Measurements from ENCODE around the gene DCLK2.

The DCLK2 gene

DNA sequence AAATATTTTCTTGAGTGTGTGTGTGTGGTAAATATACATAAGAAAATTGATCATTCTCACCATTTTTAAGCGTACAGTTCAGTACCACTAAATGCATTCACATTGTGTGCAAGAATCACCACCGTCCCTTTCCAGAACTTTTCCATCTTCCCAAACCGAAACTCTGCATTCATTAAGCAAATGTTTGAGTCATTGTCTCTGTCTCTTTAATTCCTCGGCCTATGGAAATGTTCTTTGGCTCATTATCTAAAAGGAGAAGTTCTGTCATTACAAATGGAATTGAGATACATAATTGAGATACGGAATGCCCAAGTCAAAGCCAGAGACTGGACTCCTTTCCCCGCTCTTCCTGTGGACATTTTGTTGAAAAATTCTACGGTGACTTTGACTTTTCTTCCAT, 168.9 kb downstream of the DCLK2 start:
- DNase-seq, result no peak

DNA sequence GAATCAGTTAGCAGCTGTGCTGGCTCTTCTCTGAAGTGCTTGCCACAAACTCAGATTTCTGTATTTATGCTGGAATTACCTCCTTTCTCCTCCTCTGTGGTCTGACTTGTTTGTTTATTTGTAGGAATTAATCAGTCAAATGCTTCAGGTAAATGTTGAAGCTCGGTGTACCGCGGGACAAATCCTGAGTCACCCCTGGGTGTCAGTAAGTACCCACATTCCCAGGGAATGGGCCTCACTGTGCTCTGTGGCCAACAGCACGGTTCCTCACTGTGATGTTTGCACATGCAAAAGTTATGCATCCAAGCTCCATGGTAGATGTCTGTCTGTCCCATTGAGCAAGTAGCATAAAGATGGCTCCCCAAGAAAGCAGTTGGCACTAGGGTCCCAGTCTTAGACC, 169.9 kb downstream of the DCLK2 start:
- DNase-seq, result no peak

DNA sequence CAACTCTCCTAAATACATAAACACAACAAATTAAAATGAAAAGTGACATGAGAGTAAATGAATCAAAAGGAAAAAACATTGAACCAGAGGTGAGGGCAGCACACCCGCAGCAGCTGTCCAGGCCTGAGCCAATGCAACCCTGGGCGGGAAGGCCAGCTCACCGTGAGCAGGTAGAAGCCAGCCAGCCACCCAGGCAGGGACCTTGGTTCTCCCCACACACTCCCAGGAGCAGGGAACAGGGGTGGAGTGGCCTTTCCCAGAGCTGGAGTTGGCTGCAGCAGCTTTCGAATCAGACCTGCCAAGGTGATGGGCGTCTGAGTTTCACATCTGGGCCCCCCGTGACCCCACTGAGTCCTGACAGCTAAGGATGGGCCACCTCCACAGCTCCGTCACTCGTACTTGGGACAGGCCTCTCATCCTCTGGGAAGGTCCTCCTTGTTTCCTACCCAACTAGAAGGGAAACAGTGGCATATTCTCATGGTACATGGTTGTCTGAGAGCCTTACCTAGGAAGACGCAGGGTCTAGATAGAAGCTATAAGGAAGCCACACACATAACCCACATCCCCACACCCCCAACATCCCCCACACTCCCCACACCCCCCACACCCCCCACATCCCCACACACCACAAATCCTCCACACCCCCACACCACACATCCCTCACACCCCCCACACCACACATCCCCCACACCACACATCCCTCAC, 172.2 kb downstream of the DCLK2 start:
- no peak for DNase-seq

DNA sequence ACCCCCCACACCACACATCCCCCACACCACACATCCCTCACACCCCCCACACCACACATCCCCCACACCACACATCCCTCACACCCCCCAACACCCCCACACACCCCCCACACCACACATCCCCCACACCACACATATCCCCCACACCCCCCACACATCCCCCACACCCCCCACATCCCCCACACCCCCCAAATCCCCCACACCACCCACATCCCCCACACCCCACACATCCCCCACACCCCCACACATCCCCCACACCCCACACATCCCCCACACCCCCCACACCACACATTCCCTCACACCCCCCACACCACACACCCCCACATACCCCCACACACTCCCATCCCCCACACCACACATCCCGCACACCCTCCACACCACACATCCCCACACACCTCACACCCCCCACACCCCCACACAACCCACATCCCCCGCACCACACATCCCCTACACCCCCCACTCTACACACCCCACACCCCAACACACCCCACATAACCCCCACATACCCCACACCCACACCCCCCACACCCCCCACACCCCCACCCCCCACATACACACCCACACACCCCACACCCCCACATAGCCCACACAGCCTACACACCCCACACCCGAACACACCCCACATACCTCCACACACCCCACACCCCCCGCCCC, 172.9 kb downstream of the DCLK2 start:
- no peak for DNase-seq

DNA sequence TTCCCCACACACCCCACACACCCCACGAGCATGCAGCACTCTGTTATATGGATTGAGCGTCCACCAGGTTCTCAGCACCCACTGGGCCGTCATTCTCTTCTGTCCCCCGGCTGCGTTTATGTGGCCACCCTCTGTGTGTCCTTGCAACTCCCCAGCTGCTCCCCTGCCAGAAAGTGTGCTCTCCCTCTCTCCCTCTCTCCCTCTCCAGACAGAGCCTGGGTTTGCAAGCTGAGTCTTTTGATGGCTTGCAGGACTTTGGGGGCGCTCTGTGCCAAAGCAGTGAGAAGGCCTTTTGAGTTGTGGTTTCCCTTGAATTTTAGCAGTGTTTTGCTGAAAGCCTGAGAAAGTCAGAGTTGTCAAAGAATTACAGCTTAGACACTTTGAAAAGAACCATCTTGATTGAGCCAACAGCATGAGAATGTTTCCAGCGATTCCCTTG, 173.5 kb downstream of the DCLK2 start:
- peak; percentile 58 for DNase-seq

DNA sequence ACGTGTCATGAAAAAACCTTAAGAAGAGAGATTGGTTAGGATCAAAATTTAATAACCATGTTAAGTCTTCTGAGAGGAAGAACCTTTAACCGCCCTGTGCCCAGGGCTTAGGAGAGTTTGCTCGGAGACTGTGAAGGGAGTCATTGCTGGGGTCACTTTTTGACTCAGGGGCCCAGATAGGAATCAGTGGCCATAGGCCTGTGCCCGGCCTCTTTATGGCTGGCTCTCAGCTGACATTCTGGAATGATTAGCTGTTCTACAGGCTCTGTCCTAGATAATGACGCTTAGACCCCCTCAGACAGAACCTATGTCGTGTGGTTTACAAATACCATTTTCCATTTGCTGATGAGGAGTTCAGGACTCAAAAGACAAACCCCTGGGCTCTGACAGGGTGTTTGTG, 174.1 kb downstream of the DCLK2 start:
- no peak for DNase-seq

DNA sequence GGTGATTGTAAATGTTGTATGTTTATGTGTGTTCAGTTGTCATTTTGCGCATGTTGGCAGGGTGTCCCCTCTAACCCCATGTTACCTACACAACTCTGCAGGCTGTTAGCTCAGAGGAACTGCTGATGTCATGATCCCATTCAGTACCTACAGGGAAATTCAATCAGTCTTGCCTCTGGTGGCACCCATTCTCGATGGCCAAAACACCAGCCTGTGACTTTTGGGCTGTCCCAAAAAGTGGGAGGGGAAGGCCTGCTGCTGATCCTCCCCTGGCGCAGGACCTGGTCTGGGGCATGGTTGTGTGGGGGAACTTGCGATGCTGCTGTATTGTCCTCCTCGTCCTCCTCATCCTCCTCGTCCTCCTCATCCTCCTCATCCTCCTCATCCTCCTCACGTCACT, 174.5 kb downstream of the DCLK2 start:
- DNase-seq, result no peak

DNA sequence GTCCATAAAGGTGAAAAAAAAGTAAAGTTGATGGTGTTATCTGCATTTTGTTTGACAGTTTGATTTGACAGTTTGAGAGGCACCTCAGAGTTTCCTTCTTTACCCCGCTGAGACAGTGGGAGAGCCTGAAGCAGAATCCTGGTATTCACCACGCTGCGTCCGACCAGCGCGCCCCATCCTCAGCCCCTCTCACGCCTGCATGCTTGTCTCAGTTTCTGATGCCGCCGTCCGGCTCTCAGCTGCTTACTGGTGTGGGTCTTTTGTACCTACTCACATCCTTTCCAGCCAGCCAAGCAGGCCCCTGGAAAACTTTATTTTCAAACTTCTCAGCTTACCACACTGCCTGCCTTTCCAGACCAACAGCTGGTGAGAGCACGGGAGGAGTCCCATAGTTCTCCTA, 175.2 kb downstream of the DCLK2 start:
- DNase-seq, result no peak

DNA sequence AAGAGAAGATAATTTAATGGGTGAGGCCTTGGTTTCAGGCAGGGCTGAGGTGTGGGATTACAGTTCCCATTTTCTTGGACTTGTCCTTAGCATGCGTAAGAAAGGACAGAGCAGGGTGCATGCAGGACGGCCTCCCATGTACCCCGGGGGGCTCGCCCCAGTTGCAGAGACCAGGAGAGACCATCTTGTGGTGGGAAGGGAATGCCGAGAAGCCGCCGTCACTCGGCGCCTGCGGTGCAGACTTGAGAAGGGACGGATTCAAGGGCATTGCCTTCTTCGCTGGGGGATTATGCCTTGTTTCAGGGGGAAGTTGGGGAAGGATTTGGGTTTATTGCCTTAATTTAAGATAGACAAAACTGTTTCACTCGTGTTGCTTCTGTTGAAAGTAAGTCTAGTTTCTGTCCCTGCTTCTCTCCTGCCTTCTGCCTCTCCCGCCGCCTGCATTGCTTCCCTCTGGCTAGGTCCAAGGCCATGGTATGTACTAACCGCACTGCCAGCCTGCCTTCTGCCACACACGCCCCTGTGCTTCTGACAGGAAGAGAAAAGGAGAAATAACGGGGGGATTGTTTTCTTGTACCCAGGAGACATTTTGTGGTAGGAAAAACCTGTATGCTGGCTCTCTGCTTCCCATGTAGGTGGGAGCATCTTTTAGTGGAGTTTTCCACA, 175.9 kb downstream of the DCLK2 start:
- DNase-seq, result no peak

DNA sequence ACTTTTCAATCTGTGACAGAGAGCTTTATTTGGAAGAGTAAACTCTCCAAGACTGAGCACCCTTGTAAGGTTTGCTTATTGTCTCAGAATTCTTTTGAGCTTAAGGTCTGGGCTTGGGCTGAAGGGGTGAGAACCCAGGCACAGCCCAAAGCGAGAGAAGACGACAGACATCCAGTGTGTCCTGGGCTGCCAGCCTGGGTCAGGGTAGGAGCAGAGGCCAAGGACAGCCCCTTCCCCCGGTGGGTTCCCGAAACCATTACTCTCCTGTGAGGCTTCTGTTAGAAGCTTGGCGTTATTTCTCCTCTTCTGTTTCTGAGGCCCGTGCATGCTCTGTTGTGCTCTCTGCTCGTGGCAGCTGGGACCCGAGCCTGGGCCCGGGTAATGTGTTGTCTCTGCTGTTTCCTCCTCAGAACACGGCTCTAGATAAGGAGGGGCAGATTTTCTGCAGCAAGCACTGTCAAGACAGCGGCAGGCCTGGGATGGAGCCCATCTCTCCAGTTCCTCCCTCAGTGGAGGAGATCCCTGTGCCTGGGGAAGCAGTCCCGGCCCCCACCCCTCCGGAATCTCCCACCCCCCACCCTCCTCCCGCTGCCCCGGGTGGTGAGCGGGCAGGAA, 177.5 kb downstream of the DCLK2 start:
- no peak for DNase-seq

DNA sequence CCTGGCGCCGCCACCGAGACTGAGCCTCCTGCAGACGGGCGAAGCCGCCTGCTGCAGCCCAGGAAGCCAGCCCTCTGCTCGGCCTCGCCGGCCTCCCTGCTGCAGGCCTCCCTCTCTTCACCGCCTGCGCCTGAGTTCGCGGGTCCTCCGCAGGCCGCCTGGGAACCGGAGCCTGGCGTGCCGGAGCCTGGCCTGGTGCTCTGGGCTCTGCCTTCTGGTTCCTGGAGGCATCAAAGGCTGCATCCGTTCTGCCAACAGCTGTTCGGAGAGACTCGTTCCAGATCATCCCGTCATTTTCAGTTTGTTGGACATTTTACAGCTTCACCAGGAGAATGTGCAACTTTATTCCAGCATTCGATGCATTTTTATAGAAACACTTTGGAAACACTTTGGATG, 178.0 kb downstream of the DCLK2 start:
- no peak for DNase-seq

DNA sequence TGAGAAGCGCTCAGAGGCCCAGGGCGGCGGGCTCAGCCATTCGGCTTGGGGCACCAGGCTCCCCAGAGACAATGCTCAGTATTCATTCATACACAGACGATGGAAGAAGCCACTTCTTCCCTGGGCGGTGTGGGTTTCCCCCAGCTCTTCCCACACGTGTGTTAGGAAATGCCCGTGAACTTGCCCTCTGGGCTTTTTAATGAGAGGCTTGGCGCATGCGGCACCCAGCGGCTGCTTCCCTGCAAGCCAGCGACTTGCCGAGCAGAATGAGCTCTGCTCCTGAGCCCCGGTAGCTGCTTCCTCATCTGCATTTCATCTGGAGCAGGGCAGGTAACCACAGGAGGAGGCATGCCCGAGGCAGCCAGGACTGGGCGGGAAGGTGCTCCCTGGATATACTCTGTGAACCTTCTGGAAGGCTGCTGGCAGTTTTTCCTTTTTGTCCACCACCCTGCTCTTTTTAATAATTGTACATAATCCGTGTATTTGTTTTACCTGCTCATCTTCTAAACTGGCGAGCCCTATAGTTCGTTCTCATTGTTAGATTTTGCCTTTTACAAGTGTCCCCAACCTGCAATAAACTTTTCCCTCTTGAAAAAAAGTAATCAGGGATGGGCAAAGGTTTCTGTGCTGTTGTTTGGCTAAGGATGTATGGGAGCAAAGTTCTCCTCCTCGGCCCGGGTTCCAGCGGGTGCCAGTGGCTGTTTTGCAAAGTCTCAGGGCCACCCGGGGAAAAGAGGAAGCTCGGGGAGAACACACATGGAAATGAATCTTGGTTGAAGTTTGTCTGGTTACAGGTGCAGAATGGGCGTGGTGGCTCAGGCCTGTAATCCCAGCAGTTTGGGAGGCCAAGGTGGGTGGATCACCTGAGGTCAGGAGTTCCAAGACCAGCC, 178.8 kb downstream of the DCLK2 start:
- DNase-seq, result no peak

DNA sequence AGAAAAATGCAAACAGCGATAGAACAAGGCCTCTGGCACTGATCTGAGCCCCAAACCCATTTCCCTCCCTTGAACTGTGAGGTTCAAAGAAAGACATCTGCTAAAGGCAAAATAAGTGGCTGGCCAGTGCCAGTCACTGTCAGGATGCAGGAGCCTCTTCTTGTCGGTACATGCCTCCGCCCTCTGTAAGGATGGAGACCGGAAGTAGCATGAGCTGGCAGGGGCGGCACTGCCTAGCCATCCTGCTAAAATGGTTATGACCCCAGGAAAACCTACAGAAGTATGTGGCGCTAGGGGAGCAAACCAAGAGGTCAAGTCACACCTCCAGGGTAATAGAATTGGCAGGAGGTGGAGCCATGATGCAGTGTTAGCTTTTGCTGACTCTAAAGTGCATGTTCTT, 180.3 kb downstream of the DCLK2 start:
- DNase-seq, result no peak

DNA sequence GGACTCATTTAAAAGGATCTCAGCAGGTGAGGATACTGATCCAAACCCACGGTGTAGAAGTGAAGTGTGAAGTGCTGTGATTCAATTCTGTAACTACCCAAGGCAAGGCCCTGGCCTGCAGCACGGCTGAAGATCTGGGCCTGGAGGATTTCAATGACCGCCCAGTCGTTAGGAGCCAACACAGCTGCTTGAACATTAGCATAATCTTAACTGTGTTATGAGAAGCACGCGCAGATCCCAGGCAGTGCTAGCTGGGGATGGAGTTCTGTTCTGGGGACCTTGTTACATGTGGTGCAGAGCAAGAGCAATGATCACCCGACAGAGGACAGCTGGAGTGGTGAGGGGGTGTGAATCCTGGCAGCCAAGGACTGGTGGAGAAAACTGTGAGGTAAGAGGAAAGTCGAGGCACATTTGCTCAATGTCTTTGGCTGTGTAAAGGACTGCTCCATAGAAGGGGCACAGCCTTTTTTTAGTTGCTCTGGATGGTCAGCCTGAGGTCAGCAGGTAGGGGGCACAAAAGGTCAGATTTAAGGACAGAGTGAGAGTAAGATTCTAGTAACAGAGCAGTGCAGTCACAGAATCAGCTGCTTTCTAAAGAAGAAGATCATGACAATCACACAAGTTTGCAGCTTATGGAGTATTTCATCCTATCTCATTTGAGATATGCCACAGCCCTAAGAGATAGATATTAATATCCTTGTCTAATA, 181.8 kb downstream of the DCLK2 start:
- no peak for DNase-seq

DNA sequence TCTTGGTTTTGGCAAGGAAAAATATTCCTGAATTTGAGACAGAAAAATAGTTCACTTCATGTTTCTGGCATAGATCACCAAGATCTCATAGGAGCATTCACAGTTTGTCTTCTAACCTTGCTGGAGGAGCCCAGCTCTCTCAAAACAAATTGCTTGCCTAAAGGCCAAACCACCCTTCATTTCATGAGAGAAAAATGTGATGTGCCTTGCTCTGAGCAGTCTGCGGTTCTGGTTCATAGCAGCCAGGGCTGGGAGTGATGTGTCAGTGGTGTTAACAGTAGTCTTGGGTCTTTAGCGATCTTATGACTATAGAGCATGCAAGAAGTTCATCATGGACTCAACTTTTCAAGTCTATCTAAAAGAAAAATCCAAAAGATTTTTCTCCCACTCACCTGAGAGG, 183.3 kb downstream of the DCLK2 start:
- DNase-seq, result no peak

DNA sequence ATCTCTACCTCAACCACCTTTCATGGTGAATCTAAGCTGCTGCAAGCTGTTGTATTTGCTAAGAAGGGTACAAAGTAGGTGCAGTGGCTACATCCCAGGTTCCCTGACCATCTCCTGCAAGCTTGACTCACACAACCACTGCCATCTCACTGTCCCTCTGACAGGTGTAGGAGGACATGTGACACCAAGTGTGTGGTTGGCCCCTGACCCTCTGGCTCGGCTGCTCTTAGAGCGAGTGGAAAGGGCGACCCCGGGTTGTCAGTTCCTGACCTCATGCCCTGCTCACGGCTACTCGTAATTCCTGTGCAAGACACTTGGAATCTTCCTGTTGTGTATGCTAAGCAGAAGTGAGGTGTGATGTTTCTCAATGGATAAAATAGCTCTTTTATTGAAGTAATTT, 184.4 kb downstream of the DCLK2 start:
- DNase-seq, result no peak

DNA sequence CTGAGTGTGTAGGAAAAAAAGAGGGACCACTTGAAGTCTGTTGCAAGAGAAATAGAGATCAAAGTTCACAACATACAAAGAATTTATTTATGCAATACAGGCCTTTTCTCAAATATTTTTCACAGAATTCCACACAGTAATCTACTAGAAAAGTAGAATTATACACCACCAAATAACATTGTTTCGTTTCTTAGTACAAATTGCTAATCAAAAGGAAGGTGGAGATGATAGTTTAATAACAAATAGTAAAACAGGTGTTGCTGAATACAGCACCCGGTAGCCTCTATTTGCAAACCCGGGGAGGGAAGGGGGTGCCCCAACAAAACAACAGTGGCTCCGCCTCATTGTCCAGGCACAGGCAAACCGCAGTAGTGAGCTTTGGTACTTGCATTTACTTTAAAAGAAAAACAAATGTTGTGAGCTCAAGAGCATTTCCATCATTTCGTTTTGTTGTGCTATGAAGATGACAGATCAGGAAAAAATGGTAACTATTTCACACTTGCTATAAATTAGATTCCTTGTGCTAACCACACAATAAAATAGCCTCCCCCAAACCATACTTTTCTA, 186.4 kb downstream of the DCLK2 start:
- no peak for DNase-seq

DNA sequence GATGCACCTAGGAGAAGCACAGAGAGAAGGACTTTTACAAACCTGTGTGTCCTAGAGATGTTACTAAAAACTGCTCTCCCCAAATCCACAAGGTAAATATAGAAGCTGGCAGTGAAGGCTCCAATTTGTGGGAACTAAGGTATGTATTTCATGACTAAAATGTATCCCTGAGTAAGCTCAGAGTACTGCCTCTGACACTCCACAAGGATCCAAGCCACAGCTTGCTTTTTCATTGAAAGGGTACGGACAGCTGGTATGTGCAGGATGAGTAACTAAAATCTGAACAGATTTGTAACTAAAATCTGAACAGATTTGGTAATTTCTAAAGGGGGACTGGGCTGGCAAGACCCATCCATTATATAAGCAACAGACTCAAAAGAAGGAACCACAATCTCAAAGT, 187.6 kb downstream of the DCLK2 start:
- DNase-seq, result no peak

DNA sequence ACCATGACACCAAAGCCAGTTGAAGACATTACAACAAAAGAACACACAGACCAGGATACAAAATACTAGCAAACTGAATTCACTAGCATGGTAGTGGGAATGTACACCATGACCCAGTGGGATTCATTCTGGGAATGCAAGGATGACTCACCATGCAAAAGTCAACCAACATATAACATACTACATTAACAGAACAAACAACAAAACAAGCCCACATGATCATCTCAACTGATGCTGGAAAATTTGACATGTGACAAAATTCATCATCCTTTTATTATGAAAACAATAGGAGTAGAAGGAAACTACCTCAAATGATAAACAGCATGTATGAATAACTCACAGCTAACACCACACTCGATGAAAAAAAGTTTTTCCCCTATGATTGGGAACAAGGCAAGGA, 190.2 kb downstream of the DCLK2 start:
- no peak for DNase-seq

DNA sequence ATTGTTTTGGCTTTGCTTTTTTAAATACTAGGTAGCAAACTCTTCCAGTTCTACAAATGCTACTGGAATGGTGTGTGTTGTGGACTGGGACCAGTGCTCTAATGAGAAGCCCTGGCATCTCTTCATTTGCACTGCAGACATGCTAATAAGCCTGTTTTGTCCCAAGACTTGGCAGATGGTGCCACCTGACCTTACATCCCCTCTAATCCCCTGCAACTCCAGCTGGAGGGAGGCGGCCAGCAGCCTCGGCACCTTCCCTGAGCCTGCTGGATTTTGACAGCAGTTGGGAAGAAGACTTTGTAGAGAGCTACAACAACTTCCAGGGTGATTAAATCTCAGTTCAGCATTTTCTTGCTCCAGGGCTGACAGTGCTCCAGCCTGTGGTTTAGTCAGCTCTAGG, 200.0 kb downstream of the DCLK2 start:
- no peak for DNase-seq

DNA sequence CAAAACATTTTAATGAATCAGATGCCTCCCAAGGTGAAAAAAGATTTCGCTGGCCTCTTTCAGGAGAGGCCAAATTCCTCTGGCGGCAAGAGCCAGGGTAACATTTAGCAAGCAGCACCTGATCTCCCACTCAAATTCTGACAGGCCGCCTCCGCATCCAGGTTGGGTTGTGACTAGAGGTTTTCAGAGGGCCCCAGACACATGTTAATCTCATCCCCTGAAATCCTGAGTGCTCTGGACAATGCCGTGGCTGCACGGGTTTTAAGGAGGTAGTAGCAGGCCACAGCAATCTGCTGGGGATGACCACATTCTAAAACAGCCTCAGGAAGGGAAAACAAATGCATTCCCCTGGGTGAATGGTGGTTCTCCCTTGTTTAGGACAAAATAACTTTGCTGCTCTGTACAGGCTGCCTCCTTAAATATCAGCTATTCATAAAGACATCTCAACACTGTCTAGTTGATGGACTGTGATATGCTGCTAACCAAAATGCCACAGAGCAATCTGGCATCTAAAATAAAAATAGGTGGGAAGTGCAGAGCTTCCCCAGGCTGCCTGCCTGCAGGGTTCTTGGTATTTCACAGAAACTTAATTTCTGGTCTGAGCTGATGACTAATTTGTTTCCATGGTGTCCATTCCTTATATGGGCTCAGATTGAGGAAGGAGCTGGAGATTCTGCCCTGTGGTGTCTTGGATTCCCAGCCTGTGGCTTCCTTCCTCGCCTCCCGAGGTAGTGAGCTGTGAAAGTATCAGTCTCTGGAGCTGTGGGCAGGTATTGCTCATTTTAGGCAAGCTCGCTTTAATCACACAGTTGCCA, 202.0 kb downstream of the DCLK2 start:
- DNase-seq, result no peak
